WI38 (cell line): ENCODE measurements around the gene CDK6.

ENCODE experiments used
- H3K4me3 ChIP-seq: 2 replicates; pipeline ENCODE4 v1.5.1; 2011; ENCODE audit warnings: low read depth, mild to moderate bottlenecking, control low read depth, low read length
- CTCF ChIP-seq: IDR thresholded peaks from 2 replicates; pipeline ENCODE4 v1.5.1; 2012; ENCODE audit warnings: low read depth, mild to moderate bottlenecking, control low read depth, low read length

CDK6 gene

DNA sequence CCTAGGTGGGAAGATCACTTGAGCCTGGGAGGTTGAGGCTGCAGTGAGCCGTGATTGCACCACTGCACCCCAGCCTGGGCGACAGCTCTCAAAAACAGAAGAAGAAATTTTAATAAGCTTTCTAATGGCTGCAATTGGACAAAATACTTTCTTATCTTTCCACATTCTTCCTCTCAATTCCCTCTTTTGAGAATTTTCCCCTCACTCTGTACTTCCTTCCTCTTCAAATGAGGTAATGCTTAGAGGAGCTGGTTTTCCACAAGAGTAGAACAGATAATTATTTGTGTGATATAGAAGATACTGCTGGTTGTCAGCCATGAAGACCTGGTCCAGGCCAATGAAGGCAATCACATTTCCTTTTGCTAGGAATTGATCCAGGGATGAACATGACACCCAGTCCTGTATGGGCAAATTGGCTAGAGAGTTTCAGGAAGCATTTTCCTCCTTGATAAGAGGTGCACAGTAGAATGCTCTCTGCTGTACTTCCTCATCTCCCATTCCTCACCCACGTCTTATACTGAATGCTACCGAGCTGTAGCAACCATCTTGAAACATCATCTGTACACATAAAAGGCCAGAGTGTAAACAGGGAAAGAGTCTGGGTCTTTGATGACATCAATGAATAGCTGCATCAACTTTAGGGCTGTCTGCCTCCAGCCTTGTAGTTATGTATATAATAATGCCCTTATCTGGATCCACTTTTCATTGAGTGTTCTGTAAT, 103.9 kb downstream of the CDK6 start:
- no peak overlapping the region for H3K4me3 ChIP-seq
- no peak for TF ChIP-seq CTCF

DNA sequence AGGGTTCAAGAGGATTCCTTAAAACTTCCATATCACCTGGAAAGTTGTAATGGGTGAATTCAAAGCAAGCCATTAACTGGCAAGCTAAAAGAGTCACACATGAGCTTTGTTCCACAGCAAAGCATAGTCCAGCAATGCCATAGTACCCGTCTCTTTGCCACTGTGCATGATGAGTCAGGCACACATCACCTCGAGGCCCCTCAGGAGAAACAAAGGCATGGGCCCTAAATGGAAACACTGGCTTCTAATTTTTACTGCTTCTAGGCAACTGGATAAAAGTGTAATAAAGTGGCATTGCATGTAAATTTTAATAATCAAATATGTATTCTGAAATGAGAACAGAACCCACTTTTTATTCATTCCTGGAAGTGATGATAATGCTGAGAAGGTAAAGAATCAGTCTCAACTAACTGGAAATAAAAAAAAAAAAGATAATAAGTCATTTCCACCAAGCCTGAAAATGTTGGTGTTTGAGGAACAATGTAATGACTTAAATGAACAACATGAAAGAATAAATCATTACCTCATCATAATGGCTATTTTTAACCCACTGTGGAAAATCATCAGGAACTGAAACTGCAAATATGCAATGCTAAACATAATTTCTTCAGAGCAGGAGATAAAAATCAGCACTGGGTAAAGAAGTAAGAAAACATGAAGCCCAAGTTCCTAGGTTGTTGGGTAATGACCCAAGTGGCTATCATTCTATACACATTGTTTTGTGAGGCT, 104.9 kb downstream of the CDK6 start:
- no peak for TF ChIP-seq CTCF
- H3K4me3 ChIP-seq: no peak overlapping the region

GRCh38 chr7:92730808-92731207, 105.6 kb downstream of the CDK6 start:
- no peak overlapping the region for H3K4me3 ChIP-seq
- TF ChIP-seq CTCF: no peak

- no peak overlapping the region for H3K4me3 ChIP-seq
- no peak for TF ChIP-seq CTCF
Measured at GRCh38 chr7:92729751-92730150, 106.6 kb downstream of the CDK6 start.

- no peak overlapping the region for H3K4me3 ChIP-seq
- TF ChIP-seq CTCF: no peak
Measured at GRCh38 chr7:92729172-92729571, 107.2 kb downstream of the CDK6 start.

GRCh38 chr7:92727755-92728154, 108.6 kb downstream of the CDK6 start:
- TF ChIP-seq CTCF: no peak
- H3K4me3 ChIP-seq: no peak overlapping the region
